ENCODE measurements around the gene RAET1G. TPM values are rescaled to one million over a fixed set of nuclear protein-coding genes. Genes with fewer than 3 reads are reported as not detected.

Gene RAET1G
- total RNA-seq, 1 experiment from 2014 or later, result 1.2 TPM

- DNase-seq (ENCODE audit: low read depth), result no peak
Measured at GRCh38 chr6:149867876-149868640, 54.9 kb downstream of the RAET1G start.

Other genes with a start within 250 kb of the RAET1G start
- gene LATS1, start 205.0 kb downstream of the RAET1G start, total RNA-seq (2014; rRNA removed), result 11.9 and 17.1 TPM in 2 replicates
- 57.9 and 76.0 TPM in 2 replicates for gene NUP43, start 176.6 kb downstream of the RAET1G start, total RNA-seq (2014; rRNA removed)
- gene PCMT1, start 173.4 kb downstream of the RAET1G start, total RNA-seq (2014; rRNA removed), result 134 and 163 TPM in 2 replicates
- 46.6 and 50.9 TPM in 2 replicates for gene LRP11, start 58.8 kb downstream of the RAET1G start, total RNA-seq (2014; rRNA removed)
- 1.3 and 2.8 TPM in 2 replicates for gene RAET1E, start 25.0 kb downstream of the RAET1G start, total RNA-seq (2014; rRNA removed)
- 7.6 and 8.1 TPM in 2 replicates for gene ULBP2, start 18.9 kb upstream of the RAET1G start, total RNA-seq (2014; rRNA removed)
- 0.13 and 0.29 TPM in 2 replicates for gene ULBP1, start 40.8 kb upstream of the RAET1G start, total RNA-seq (2014; rRNA removed)
- gene RAET1L, start 102.4 kb upstream of the RAET1G start, total RNA-seq (2014; rRNA removed), result not detected in 2 replicates
- 10.7 and 11.0 TPM in 2 replicates for gene ULBP3, start 146.0 kb upstream of the RAET1G start, total RNA-seq (2014; rRNA removed)
- gene PPP1R14C, start 219.9 kb upstream of the RAET1G start, total RNA-seq (2014; rRNA removed), result not detected in 2 replicates

All from LHCN-M2 (cell line).